Measurements from ENCODE around the gene SLC35E4.

- TF ChIP-seq, protein P1, sequence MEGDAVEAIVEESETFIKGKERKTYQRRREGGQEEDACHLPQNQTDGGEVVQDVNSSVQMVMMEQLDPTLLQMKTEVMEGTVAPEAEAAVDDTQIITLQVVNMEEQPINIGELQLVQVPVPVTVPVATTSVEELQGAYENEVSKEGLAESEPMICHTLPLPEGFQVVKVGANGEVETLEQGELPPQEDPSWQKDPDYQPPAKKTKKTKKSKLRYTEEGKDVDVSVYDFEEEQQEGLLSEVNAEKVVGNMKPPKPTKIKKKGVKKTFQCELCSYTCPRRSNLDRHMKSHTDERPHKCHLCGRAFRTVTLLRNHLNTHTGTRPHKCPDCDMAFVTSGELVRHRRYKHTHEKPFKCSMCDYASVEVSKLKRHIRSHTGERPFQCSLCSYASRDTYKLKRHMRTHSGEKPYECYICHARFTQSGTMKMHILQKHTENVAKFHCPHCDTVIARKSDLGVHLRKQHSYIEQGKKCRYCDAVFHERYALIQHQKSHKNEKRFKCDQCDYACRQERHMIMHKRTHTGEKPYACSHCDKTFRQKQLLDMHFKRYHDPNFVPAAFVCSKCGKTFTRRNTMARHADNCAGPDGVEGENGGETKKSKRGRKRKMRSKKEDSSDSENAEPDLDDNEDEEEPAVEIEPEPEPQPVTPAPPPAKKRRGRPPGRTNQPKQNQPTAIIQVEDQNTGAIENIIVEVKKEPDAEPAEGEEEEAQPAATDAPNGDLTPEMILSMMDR (IDR thresholded peaks at IDR 0.05; ENCODE audit: low read depth, low read length, poor library complexity, severe bottlenecking), result no peak
- TF ChIP-seq EZH2phosphoT487 (IDR thresholded peaks at IDR 0.05; ENCODE audit: borderline replicate concordance, low read length), result no peak
Measured at GRCh38 chr22:30665266-30665665, 29.7 kb downstream of the SLC35E4 start.
